Tibial artery (tissue), 4 donors: Measurements from ENCODE around the gene PRRG2.
"Not testable (repeated sequence)": the region's sequence is repeated elsewhere in the genome, so short reads cannot be mapped to it uniquely, and the experiment has no call there.

ENCODE experiments used
- DNase-seq, 2 donors: peaks; one replicate each; pipeline ENCODE4 v3.0.0-alpha.2; 2019
- H3K27ac ChIP-seq, 2 donors: fragments of 200-600 bp; sonication (generic) in 1 of 2; 1 replicate in 1 of 2; 2 replicates in 1 of 2; pipeline ENCODE4 v1.5.1; 2018 to 2019; ENCODE audit warnings: mild to moderate bottlenecking in 1 of 2
- H3K27me3 ChIP-seq, 2 donors: fragments of 200-600 bp; sonication (generic) in 1 of 2; one replicate each; pipeline versions ENCODE4 v1.5.1 to v1.6.0; 2016 to 2019
- H3K36me3 ChIP-seq, 3 donors: fragments of 200-600 bp; sonication (generic) in 2 of 3; one replicate each; pipeline ENCODE4 v1.5.1; 2016 to 2019; ENCODE audit warnings: mild to moderate bottlenecking in 2 of 3
- H3K4me1 ChIP-seq, 4 donors: fragments of 200-600 bp; sonication (generic) in 2 of 4; 1 replicate in 3 of 4; 2 replicates in 1 of 4; pipeline ENCODE4 v1.5.1; 2016 to 2019
- H3K4me3 ChIP-seq, 2 donors: fragments of 200-600 bp; sonication (generic) in 1 of 2; 1 replicate in 1 of 2; 2 replicates in 1 of 2; pipeline ENCODE4 v1.5.1; 2018 to 2019; ENCODE audit warnings: mild to moderate bottlenecking in 2 of 2
- H3K9me3 ChIP-seq, 3 donors: fragments of 200-600 bp; sonication (generic) in 1 of 3; one replicate each; pipeline ENCODE4 v1.5.1; 2016 to 2019
- CTCF ChIP-seq, 2 experiments: fragments of 200-600 bp in 1 of 2; fragments of 450-650 bp in 1 of 2; IDR thresholded peaks; one replicate each; pipeline ENCODE4 v1.5.1; 2017 to 2019; ENCODE audit warnings: antibody characterized with exemption in 2 of 2, mild to moderate bottlenecking in 1 of 2, moderate library complexity in 1 of 2
- intact Hi-C: fragments of 100-400 bp; cut with DNase I; formaldehyde crosslinking; loops from one replicate; pipeline ENCODE4 v1.15.0; 2023; ENCODE audit warnings: low total_unique reads

PRRG2 gene

GRCh38 chr19:49613374-49613773 is 32.3 kb downstream of the PRRG2 start:
- H3K4me1 ChIP-seq, result peaks cover 0 to 7% (median 0%) of the 10 kb centered on the region in 4 donors
- no peak overlapping the region for H3K4me3 ChIP-seq
- H3K27ac ChIP-seq, result no peak overlapping the region
- peaks cover 26 to 91% (median 59%) of the 10 kb centered on the region in 3 donors for H3K36me3 ChIP-seq
- no peak for TF ChIP-seq CTCF (IDR thresholded peaks at IDR 0.05)
- DNase-seq, result no peak
- H3K9me3 ChIP-seq, result no peaks in the 10 kb centered on the region
- no peaks in the 10 kb centered on the region for H3K27me3 ChIP-seq
- intact Hi-C loops, result no loop called here

- no peaks in the 10 kb centered on the region for H3K9me3 ChIP-seq
- intact Hi-C loops, result no loop called here
- no peak for DNase-seq
- H3K36me3 ChIP-seq, result peaks cover 23 to 91% (median 59%) of the 10 kb centered on the region in 3 donors
- H3K4me3 ChIP-seq, result no peak overlapping the region
- no peak for TF ChIP-seq CTCF (IDR thresholded peaks at IDR 0.05)
- H3K4me1 ChIP-seq, result peaks cover 0 to 7% (median 0%) of the 10 kb centered on the region in 4 donors
- no peak overlapping the region for H3K27ac ChIP-seq
- H3K27me3 ChIP-seq, result no peaks in the 10 kb centered on the region
Observed at GRCh38 chr19:49614096-49614833, 33.1 kb downstream of the PRRG2 start.

GRCh38 chr19:49615861-49616260 is 34.7 kb downstream of the PRRG2 start:
- intact Hi-C loops, result no loop called here
- no peaks in the 10 kb centered on the region for H3K27me3 ChIP-seq
- no peaks in the 10 kb centered on the region for H3K9me3 ChIP-seq
- no peak overlapping the region for H3K27ac ChIP-seq
- no peak for TF ChIP-seq CTCF (IDR thresholded peaks at IDR 0.05)
- peaks cover 32 to 89% (median 60%) of the 10 kb centered on the region in 3 donors for H3K36me3 ChIP-seq
- H3K4me1 ChIP-seq, result peaks cover 0 to 7% (median 0%) of the 10 kb centered on the region in 4 donors
- DNase-seq, result no peak
- no peak overlapping the region for H3K4me3 ChIP-seq

GRCh38 chr19:49616532-49616931 is 35.4 kb downstream of the PRRG2 start:
- Histone ChIP-seq H3K27ac (no peak overlapping the region), H3K9me3 (no peaks in the 10 kb centered on the region), H3K4me3 (no peak overlapping the region), H3K4me1 (peaks cover 0 to 7% (median 0%) of the 10 kb centered on the region in 4 donors), H3K27me3 (no peaks in the 10 kb centered on the region), H3K36me3 (peaks cover 35 to 90% (median 64%) of the 10 kb centered on the region in 3 donors)
- TF ChIP-seq CTCF (IDR thresholded peaks at IDR 0.05), result no peak
- intact Hi-C loops, result no loop called here
- DNase-seq, result no peak

GRCh38 chr19:49616945-49617344 is 35.8 kb downstream of the PRRG2 start:
- TF ChIP-seq CTCF (IDR thresholded peaks at IDR 0.05), result no peak
- Histone ChIP-seq H3K36me3 (peaks cover 40 to 94% (median 67%) of the 10 kb centered on the region in 3 donors), H3K4me3 (no peak overlapping the region), H3K27me3 (no peaks in the 10 kb centered on the region), H3K4me1 (peaks cover 0 to 7% (median 0%) of the 10 kb centered on the region in 4 donors), H3K9me3 (no peaks in the 10 kb centered on the region), H3K27ac (no peak overlapping the region)
- intact Hi-C loops, result no loop called here
- no peak for DNase-seq

- H3K36me3 ChIP-seq, result peaks cover 40 to 95% (median 67%) of the 10 kb centered on the region in 3 donors
- H3K4me3 ChIP-seq, DNase-seq, H3K27ac ChIP-seq, intact Hi-C loops, H3K4me1 ChIP-seq, H3K9me3 ChIP-seq, H3K27me3 ChIP-seq: not testable (repeated sequence)
Observed at GRCh38 chr19:49617860-49618259, 36.7 kb downstream of the PRRG2 start.
